ENCODE results near the gene PAK4.

GRCh38 chr19:39196320-39196719 is 70.7 kb downstream of the PAK4 start:
- TF ChIP-seq SMAD3 (CRISPR knock-in tag; conservative IDR thresholded peaks at IDR 0.05) (no peak), ZBTB40 (IDR thresholded peaks at IDR 0.05) (no peak), ZBTB40 (CRISPR knock-in tag; IDR thresholded peaks at IDR 0.05) (no peak), TBP (optimal IDR thresholded peaks at IDR 0.05; ENCODE audit: low read depth, low read length) (no peak), CTCF (IDR thresholded peaks at IDR 0.05 in 2 of 3, conservative IDR thresholded peaks at IDR 0.05 in 1 of 3; ENCODE audit: insufficient read depth in 2 of 3, low read depth in 1 of 3, low read length in 3 of 3) (no peak), ZNF263 (CRISPR knock-in tag; IDR thresholded peaks at IDR 0.05; ENCODE audit: borderline replicate concordance) (no peak), ZNF124 (CRISPR knock-in tag; IDR thresholded peaks at IDR 0.05) (no peak), FOXM1 (IDR thresholded peaks at IDR 0.05; ENCODE audit: low read depth) (no peak), FOXM1 (CRISPR knock-in tag; IDR thresholded peaks at IDR 0.05; ENCODE audit: low read depth) (no peak), ARNT (IDR thresholded peaks at IDR 0.05) (no peak), NR2C2 (CRISPR knock-in tag; IDR thresholded peaks at IDR 0.05) (no peak), NR2C2 (tag; IDR thresholded peaks at IDR 0.05) (no peak)
